GM12878 (cell line): Measurements from ENCODE around the gene ERC2.

ENCODE experiments used
- EZH2 ChIP-seq: IDR thresholded peaks from 2 replicates; pipeline ENCODE4 v1.6.1; 2012; ENCODE audit warnings: low read depth, mild to moderate bottlenecking, control low read depth, inconsistent platforms, low read length, borderline replicate concordance; ENCODE audit not compliant: control insufficient read depth
- MYC ChIP-seq: IDR thresholded peaks from 2 replicates; pipeline ENCODE4 v1.6.1; 2011; ENCODE audit warnings: mild to moderate bottlenecking, low read length, moderate library complexity, inconsistent platforms; ENCODE audit not compliant: insufficient read depth, insufficient replicate concordance, insufficient read length, severe bottlenecking
- TF ChIP-seq, protein P1 (sequence below): fragments of 450-650 bp; IDR thresholded peaks from 2 replicates; pipeline ENCODE4 v1.6.1; 2017; ENCODE audit warnings: mild to moderate bottlenecking
- TF ChIP-seq, protein P2 (sequence below), 3 experiments: IDR thresholded peaks in 2 of 3; conservative IDR thresholded peaks in 1 of 3; 2 replicates each; pipeline ENCODE4 v1.5.1; 2011; ENCODE audit warnings: low read depth in 3 of 3, low read length in 3 of 3, mild to moderate bottlenecking in 3 of 3, control low read depth in 2 of 3, moderate library complexity in 2 of 3, inconsistent platforms in 1 of 3, mixed read lengths in 1 of 3; ENCODE audit not compliant: control insufficient read depth in 2 of 3, insufficient read depth in 1 of 3; ENCODE audit errors: extremely low read depth in 1 of 3
- TF ChIP-seq, protein P3 (sequence below): IDR thresholded peaks from 2 replicates; pipeline ENCODE4 v1.6.1; 2011; ENCODE audit warnings: mild to moderate bottlenecking, low read depth, low read length, moderate library complexity; ENCODE audit not compliant: insufficient replicate concordance

DNA sequence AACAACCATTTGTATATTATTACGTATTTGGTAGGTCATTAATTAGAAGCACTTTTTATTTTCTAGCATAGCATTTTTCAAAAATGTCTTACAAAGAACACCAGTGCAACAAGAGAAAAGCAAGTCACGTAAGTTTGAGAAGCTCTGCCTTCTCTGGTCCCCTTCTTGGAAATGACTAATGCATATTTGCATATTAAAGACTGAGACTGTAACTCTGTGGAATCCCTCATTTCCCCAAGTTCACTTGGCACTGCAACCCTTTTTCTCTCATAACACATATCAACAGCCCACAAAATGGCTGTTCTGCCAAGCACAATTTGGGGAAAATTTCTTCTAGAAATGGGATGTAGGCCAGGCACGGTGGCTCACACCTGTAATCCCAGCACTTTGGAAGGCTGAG, 176.3 kb downstream of the ERC2 start:
- TF ChIP-seq, protein P1, sequence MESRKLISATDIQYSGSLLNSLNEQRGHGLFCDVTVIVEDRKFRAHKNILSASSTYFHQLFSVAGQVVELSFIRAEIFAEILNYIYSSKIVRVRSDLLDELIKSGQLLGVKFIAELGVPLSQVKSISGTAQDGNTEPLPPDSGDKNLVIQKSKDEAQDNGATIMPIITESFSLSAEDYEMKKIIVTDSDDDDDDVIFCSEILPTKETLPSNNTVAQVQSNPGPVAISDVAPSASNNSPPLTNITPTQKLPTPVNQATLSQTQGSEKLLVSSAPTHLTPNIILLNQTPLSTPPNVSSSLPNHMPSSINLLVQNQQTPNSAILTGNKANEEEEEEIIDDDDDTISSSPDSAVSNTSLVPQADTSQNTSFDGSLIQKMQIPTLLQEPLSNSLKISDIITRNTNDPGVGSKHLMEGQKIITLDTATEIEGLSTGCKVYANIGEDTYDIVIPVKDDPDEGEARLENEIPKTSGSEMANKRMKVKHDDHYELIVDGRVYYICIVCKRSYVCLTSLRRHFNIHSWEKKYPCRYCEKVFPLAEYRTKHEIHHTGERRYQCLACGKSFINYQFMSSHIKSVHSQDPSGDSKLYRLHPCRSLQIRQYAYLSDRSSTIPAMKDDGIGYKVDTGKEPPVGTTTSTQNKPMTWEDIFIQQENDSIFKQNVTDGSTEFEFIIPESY: no peak
- TF ChIP-seq, protein P2, sequence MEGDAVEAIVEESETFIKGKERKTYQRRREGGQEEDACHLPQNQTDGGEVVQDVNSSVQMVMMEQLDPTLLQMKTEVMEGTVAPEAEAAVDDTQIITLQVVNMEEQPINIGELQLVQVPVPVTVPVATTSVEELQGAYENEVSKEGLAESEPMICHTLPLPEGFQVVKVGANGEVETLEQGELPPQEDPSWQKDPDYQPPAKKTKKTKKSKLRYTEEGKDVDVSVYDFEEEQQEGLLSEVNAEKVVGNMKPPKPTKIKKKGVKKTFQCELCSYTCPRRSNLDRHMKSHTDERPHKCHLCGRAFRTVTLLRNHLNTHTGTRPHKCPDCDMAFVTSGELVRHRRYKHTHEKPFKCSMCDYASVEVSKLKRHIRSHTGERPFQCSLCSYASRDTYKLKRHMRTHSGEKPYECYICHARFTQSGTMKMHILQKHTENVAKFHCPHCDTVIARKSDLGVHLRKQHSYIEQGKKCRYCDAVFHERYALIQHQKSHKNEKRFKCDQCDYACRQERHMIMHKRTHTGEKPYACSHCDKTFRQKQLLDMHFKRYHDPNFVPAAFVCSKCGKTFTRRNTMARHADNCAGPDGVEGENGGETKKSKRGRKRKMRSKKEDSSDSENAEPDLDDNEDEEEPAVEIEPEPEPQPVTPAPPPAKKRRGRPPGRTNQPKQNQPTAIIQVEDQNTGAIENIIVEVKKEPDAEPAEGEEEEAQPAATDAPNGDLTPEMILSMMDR (IDR thresholded peaks at IDR 0.05 in 2 of 3, conservative IDR thresholded peaks at IDR 0.05 in 1 of 3; ENCODE audit: control insufficient read depth in 2 of 3, extremely low read depth in 1 of 3, insufficient read depth in 1 of 3, low read depth in 3 of 3, low read length in 3 of 3): no peak
- TF ChIP-seq, protein P3, sequence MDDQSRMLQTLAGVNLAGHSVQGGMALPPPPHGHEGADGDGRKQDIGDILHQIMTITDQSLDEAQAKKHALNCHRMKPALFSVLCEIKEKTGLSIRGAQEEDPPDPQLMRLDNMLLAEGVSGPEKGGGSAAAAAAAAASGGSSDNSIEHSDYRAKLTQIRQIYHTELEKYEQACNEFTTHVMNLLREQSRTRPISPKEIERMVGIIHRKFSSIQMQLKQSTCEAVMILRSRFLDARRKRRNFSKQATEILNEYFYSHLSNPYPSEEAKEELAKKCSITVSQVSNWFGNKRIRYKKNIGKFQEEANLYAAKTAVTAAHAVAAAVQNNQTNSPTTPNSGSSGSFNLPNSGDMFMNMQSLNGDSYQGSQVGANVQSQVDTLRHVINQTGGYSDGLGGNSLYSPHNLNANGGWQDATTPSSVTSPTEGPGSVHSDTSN: no peak
- no peak for TF ChIP-seq EZH2
- no peak for TF ChIP-seq MYC
